NCI-H446 (cell line): Measurements from ENCODE around the gene TNKS2.

Source experiments
- DNase-seq, 2 experiments: peaks; one replicate each; lab custom pipeline; 2025; lab: John Stamatoyannopoulos, UW

TNKS2 gene

DNA sequence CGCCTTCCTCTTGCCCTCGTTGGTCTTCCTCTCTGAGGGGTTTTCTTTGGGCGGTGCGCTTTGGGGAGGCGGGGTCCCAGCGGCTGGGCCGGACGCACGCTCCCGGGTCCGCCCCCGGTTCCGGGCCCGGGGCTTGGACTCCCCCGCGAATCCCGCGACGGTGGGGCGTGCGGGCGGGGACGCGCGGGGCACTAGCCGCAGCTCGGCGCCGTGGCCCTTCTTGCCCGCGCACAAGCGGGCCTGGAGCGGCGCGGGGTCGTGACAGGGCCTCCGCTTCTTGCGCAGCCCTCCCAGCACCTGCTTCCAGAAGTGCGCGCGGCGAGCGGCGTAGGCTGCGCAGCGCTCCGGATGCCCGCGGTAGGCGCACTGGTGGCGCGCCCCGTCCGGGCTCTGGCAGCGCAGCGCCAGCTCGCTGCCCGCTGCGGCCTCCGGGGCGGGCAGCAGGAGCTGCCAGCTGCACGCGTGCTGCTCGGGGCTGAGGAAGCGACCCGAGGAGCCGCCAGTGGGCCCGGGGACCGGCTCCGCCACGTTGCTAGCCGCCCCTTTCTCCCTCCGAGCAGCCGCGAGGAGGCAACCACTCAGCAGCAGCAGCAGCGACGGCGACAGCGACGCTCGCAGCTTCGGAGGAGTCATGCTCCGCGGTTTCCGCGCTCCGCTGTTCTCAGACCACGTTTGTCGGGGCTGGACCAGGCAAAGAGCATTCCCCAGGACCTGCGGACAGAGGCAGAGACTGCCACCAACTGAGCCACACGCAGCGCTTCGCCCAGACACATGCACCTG is 110.3 kb downstream of the TNKS2 start:
- peak in 1 of 2 experiments; percentile 66 for DNase-seq

DNA sequence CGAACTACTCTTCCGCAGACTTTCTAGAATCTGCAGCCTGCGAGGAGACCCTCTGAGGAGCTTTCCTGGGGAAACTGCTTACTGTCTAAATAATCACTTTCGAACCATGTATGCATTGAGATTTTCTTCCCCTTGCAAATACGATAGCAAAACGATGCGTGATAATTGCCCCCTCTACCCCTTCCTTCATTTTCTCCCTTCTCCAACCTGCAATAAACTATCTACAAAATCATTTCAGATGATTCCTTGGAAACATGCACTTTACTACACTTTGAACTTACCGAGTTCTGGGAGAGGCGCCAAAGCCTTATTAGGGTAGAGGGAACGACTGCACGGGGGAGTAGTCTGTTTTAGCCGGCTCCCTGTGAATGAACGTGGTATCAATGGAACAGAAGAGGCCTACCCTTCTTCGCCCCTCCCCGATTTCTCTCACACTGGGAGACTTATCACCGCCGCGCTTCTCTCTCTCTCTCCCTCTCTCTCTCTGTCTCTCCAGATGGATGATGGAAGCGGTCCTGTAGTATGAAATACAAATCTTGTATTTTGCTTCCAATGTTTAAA is 111.0 kb downstream of the TNKS2 start, which contains the start of gene FGFBP3:
Gene FGFBP3 (minus strand): TSS at position 370 of the 561 bp plus-strand sequence. CDS start 517 bp downstream, outside the sequence.
- DNase-seq: peak; percentile 36 to 70

DNA sequence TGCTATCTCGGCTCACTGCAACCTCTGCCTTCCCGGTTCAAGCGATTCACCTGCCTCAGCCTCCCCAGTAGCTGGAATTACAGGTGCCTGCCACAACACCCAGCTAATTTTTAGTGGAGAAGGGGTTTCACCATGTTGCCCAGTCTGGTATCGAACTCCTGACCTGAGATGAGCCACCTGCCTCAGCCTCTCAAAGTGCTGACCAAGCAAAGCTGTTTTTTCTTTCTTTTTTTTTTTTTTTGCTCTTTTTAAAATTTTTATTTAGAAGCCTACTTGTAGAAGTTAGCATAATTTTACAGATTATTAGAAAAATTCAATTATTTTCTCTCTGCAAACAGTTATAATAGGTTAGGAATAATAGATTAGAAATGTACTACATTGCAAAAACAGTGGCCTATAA is 112.2 kb downstream of the TNKS2 start:
- DNase-seq: no peak
